Ishikawa (cell line): ENCODE results near the gene DLST.

Experiments
- CREB1 ChIP-seq: IDR thresholded peaks from 2 replicates; pipeline ENCODE4 v1.6.1; 2012; ENCODE audit warnings: low read depth
- EGR1 ChIP-seq: IDR thresholded peaks from 2 replicates; pipeline ENCODE4 v1.6.1; 2012
- EP300 ChIP-seq: IDR thresholded peaks from 2 replicates; pipeline ENCODE4 v1.6.1; 2012; ENCODE audit warnings: borderline replicate concordance
- NFIC ChIP-seq: IDR thresholded peaks from 2 replicates; pipeline ENCODE4 v1.6.1; 2012
- RAD21 ChIP-seq: IDR thresholded peaks from 2 replicates; pipeline ENCODE4 v1.6.1; 2012; ENCODE audit warnings: low read depth
- TCF12 ChIP-seq: IDR thresholded peaks from 2 replicates; pipeline ENCODE4 v1.6.1; 2012; ENCODE audit warnings: low read depth
- TF ChIP-seq, protein P1 (sequence below): IDR thresholded peaks from 2 replicates; pipeline ENCODE4 v1.6.1; 2012

DNA sequence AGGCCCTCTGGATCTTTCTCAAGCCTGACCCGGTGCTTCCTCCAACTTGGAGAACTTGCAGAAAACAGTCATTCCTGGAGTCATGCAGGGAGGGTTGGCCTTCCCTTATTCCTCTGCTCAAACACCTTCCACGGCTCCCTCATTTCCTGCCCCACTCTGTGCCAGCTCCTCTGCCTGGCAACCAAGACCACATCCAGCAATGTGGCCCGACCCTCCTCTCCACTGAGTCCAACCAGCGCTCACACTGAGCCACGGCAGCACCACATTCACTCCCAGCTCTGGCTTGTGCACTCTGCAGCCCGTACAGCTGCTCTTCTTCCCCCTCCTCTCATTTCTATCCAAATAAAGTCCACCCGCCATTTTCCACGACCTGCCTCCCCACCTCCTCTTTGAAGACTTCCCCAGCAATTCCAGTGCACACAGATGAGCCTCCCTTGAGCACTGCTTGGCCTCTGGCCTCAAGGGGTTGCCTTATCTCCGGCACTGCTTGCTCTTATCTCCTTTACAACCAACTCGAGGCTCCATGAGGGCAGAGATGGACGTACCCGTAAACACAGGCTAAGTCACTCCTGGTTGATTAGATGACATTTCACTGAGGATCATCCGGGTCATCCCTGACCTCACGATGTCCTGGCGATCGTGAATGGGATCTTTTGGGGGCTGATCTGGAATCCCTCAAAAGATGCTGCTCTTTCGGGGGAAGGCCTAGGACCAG, 68.3 kb downstream of the DLST start:
- TF ChIP-seq NFIC (no peak), EGR1 (no peak), EP300 (no peak), CREB1 (no peak), RAD21 (no peak), TCF12 (no peak)
- TF ChIP-seq, protein P1, sequence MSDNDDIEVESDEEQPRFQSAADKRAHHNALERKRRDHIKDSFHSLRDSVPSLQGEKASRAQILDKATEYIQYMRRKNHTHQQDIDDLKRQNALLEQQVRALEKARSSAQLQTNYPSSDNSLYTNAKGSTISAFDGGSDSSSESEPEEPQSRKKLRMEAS, result no peak
